AG09309 (cell line): ENCODE measurements around the gene MTUS2.

Source experiments
- DNase-seq: peaks from one replicate; pipeline ENCODE4 v3.0.0-alpha.2; 2010; ENCODE audit warnings: low read depth
- H3K4me3 ChIP-seq: 2 replicates; pipeline ENCODE4 v1.5.1; 2011; ENCODE audit warnings: mild to moderate bottlenecking, low read depth, low read length, moderate library complexity; ENCODE audit not compliant: control insufficient read depth
- TF ChIP-seq, protein P1 (sequence below): IDR thresholded peaks from 2 replicates; pipeline ENCODE4 v1.5.1; 2011; ENCODE audit warnings: mild to moderate bottlenecking, low read depth, low read length, inconsistent platforms; ENCODE audit not compliant: insufficient read depth, control insufficient read depth; ENCODE audit errors: missing control alignments

MTUS2 gene

GRCh38 chr13:29301027-29301426, 480.9 kb downstream of the MTUS2 start:
- no peak overlapping the region for H3K4me3 ChIP-seq
- TF ChIP-seq, protein P1, sequence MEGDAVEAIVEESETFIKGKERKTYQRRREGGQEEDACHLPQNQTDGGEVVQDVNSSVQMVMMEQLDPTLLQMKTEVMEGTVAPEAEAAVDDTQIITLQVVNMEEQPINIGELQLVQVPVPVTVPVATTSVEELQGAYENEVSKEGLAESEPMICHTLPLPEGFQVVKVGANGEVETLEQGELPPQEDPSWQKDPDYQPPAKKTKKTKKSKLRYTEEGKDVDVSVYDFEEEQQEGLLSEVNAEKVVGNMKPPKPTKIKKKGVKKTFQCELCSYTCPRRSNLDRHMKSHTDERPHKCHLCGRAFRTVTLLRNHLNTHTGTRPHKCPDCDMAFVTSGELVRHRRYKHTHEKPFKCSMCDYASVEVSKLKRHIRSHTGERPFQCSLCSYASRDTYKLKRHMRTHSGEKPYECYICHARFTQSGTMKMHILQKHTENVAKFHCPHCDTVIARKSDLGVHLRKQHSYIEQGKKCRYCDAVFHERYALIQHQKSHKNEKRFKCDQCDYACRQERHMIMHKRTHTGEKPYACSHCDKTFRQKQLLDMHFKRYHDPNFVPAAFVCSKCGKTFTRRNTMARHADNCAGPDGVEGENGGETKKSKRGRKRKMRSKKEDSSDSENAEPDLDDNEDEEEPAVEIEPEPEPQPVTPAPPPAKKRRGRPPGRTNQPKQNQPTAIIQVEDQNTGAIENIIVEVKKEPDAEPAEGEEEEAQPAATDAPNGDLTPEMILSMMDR, result no peak
- no peak for DNase-seq

- TF ChIP-seq, protein P1, result no peak
- DNase-seq, result no peak
- H3K4me3 ChIP-seq, result no peak overlapping the region
These were observed 484.0 kb downstream of the MTUS2 start for GRCh38 chr13:29304148-29304547.

DNA sequence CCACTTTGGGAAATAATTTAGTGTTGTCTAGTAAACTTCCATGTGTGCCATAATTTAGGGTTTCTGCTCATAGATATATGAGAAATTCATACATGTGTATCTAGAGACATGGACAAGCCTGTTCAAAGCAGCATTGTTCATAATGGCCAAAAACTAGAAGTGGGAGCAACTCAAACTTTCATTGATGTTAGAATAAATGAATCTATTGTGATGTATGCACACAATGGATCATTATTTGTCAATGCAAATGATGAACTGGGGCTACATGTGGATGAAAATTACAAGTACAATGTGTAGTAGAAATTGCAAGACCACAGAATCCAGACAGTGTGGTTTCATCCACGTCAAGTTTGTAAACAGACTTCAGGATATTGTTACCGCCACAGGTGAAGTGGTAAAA, 490.7 kb downstream of the MTUS2 start:
- TF ChIP-seq, protein P1, result no peak
- H3K4me3 ChIP-seq, result no peak overlapping the region
- no peak for DNase-seq

DNA sequence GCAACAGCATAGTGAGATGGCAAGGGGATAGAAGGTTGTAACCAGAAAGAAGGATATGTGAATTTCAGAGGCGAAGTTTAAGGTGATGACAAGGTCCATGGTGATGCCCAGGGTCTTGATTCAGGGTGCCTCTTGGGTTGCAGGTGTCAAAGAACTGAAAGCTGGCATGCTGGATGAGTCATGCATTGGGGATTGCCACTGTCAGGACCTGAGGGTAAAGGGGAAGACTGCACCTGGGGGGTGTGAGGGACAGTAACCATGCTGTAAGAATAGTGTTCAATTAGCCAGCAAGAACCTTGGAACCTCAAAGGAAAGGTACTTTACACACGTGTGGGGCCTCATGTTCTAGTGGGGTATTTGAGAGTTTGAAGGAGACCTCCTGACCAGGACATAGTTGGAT, 495.7 kb downstream of the MTUS2 start:
- H3K4me3 ChIP-seq, result no peak overlapping the region
- TF ChIP-seq, protein P1, result no peak
- DNase-seq, result no peak

DNA sequence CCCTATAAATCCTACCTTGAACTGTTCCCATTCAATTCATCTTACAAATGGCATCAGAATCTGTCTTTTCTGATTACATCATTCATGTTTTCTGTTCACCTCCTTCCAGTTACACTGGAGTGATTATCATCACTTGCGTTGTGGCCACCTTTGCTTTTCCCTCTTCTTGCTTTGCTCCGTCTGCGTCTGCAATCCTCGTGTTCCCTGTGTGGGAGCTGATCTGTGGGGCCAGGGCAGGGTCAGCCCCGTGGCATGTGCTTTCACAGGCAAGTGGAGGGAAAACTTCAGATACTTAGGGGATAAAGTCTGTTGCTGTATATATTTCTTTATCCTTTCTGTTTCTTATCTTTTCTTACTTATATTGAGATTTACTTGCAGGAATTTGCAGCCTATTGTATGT, 497.7 kb downstream of the MTUS2 start:
- TF ChIP-seq, protein P1, result no peak
- DNase-seq, result no peak
- no peak overlapping the region for H3K4me3 ChIP-seq

- H3K4me3 ChIP-seq, result no peak overlapping the region
- TF ChIP-seq, protein P1, result no peak
- DNase-seq, result no peak
These were observed 498.6 kb downstream of the MTUS2 start for GRCh38 chr13:29318741-29319140.

DNA sequence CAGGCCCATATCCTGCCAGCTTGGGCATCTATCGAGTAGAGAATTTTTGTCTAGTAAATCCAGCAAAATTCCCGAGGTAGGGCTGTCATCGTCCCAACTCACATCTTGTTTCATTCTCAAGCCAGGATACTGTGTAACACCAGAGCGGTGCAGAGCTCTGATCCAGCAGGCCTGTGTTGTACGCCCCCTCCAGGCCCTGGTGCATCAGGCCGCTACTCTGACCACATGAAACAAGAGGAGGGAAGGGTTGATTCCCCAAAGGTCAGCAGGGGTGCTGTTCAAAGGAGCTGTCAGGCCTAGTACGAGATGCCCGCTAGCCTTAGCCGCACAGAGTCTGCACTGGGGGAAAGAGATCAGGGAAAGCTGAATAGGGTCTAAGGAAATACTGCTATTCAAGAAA, 499.3 kb downstream of the MTUS2 start:
- no peak for DNase-seq
- TF ChIP-seq, protein P1, result no peak
- H3K4me3 ChIP-seq, result no peak overlapping the region
